MCF 10A (cell line): ENCODE data around the gene RALGPS1. TPM values are rescaled to one million over a fixed set of nuclear protein-coding genes. Genes with fewer than 3 reads are reported as not detected.

ENCODE experiments used
- BruUV-seq: library from RNA; stranded (reverse); fragments of 400-500 nt; replicated peaks from 2 replicates; lab custom pipeline; 2021; lab: Mats Ljungman, UMichigan
- CTCF ChIA-PET: fragments of 300-600 bp; sonication (Branson Sonifier 250); formaldehyde crosslinking; extraction: SDS; loops from one replicate; lab custom pipeline; 2021; ENCODE audit warnings: antibody characterized with exemption, inconsistent platforms; lab: Yijun Ruan, JAX
- POLR2A ChIA-PET: fragments of 300-600, 350-650 bp; sonication (Branson Sonifier 250); formaldehyde crosslinking; extraction: SDS; loops from one replicate; lab custom pipeline; 2020; ENCODE audit warnings: antibody characterized with exemption, inconsistent platforms; lab: Yijun Ruan, JAX
- DNase-seq: peaks from one replicate; pipeline ENCODE4 v3.0.0-alpha.2; 2018; ENCODE audit not compliant: unreplicated experiment
- H3K27ac Mint-ChIP-seq: one replicate; pipeline ENCODE4 v1.8.0; 2022; ENCODE audit warnings: mild to moderate bottlenecking, low read depth, mixed read lengths; ENCODE audit not compliant: unreplicated experiment
- H3K27me3 Mint-ChIP-seq: one replicate; pipeline ENCODE4 v1.8.0; 2022; ENCODE audit warnings: mixed read lengths; ENCODE audit not compliant: insufficient read depth, unreplicated experiment
- H3K36me3 Mint-ChIP-seq: one replicate; pipeline ENCODE4 v1.8.0; 2022; ENCODE audit warnings: mild to moderate bottlenecking, moderate library complexity, mixed read lengths; ENCODE audit not compliant: insufficient read depth, unreplicated experiment
- H3K4me1 Mint-ChIP-seq: one replicate; pipeline ENCODE4 v1.8.0; 2022; ENCODE audit warnings: mixed read lengths; ENCODE audit not compliant: insufficient read depth, unreplicated experiment
- H3K4me3 Mint-ChIP-seq: one replicate; pipeline ENCODE4 v1.8.0; 2022; ENCODE audit warnings: mild to moderate bottlenecking, moderate library complexity, mixed read lengths; ENCODE audit not compliant: unreplicated experiment
- H3K9me3 Mint-ChIP-seq: one replicate; pipeline ENCODE4 v1.8.0; 2022; ENCODE audit warnings: mixed read lengths; ENCODE audit not compliant: unreplicated experiment
- CTCF ChIP-seq: fragments of 200-600 bp; IDR thresholded peaks from one replicate; pipeline ENCODE4 v1.8.0; 2022; ENCODE audit warnings: antibody characterized with exemption, mild to moderate bottlenecking; ENCODE audit not compliant: unreplicated experiment
- intact Hi-C: fragments of 100-400 bp; cut with micrococcal nuclease; formaldehyde crosslinking; loops from 2 replicates; pipeline ENCODE4 v1.14.1; 2022
- total RNA-seq: library from RNA; stranded (reverse); gene quantifications from 2 replicates; pipeline ENCODE4 v1.2.3, GENCODE V29; 2022

RALGPS1 gene
- total RNA-seq, 1 experiment from 2014 or later = 2.4 TPM

GRCh38 chr9:127034691-127035090 is 120.1 kb downstream of the RALGPS1 start:
- POLR2A ChIA-PET = interaction anchor here (0.6 kb wide), 1 partner anchor 9 kb away, joined by 3 read pairs; no protein-coding TSS in a partner anchor
- intact Hi-C loops = no loop called here

GRCh38 chr9:127035423-127035822 is 120.8 kb downstream of the RALGPS1 start:
- Mint-ChIP-seq H3K4me3 (no peak overlapping the region), H3K27ac (no peak overlapping the region), H3K27me3 (no peaks in the 10 kb centered on the region), H3K4me1 (no peaks in the 10 kb centered on the region), H3K9me3 (no peaks in the 10 kb centered on the region), H3K36me3 (no peaks in the 10 kb centered on the region)
- no TSS peak for BruUV-seq
- ChIA-PET POLR2A (no interaction called here), CTCF (no interaction called here)
- TF ChIP-seq CTCF = no peak
- no peak for DNase-seq
- intact Hi-C loops = no loop called here

More at GRCh38 chr9:127034691-127035090, 120.1 kb downstream of the RALGPS1 start:
- Mint-ChIP-seq H3K4me3 (no peak overlapping the region), H3K4me1 (no peaks in the 10 kb centered on the region), H3K27me3 (no peaks in the 10 kb centered on the region), H3K9me3 (no peaks in the 10 kb centered on the region), H3K27ac (no peak overlapping the region), H3K36me3 (no peaks in the 10 kb centered on the region)
- no TSS peak for BruUV-seq
- DNase-seq = no peak
- no peak for TF ChIP-seq CTCF
- CTCF ChIA-PET = no interaction called here

GRCh38 chr9:127035948-127036347 is 121.4 kb downstream of the RALGPS1 start:
- Mint-ChIP-seq H3K4me3 (no peak overlapping the region), H3K9me3 (no peaks in the 10 kb centered on the region), H3K4me1 (no peaks in the 10 kb centered on the region), H3K27me3 (no peaks in the 10 kb centered on the region), H3K27ac (no peak overlapping the region), H3K36me3 (no peaks in the 10 kb centered on the region)
- DNase-seq = no peak
- TF ChIP-seq CTCF = no peak
- POLR2A ChIA-PET = interaction anchor here (1.4 kb wide), 1 partner anchor 8 kb away, joined by 3 read pairs; no protein-coding TSS in a partner anchor
- no TSS peak for BruUV-seq
- intact Hi-C loops = no loop called here
- CTCF ChIA-PET = no interaction called here

- DNase-seq = no peak
- no peaks in the 10 kb centered on the region for H3K9me3 Mint-ChIP-seq
- POLR2A ChIA-PET = interaction anchor here (1.4 to 1.6 kb wide), 2 partner anchors 9 to 12 kb away, joined by 3 to 4 read pairs; no protein-coding TSS in a partner anchor
- CTCF ChIA-PET = no interaction called here
- H3K4me3 Mint-ChIP-seq = no peak overlapping the region
- H3K4me1 Mint-ChIP-seq = no peaks in the 10 kb centered on the region
- TF ChIP-seq CTCF = no peak
- intact Hi-C loops = no loop called here
- BruUV-seq = no TSS peak
- no peak overlapping the region for H3K27ac Mint-ChIP-seq
- H3K27me3 Mint-ChIP-seq = no peaks in the 10 kb centered on the region
- no peaks in the 10 kb centered on the region for H3K36me3 Mint-ChIP-seq
These were observed 121.9 kb downstream of the RALGPS1 start for GRCh38 chr9:127036437-127036836.
